UCSD-AML1 (cell line): ENCODE measurements around the gene METTL27.
"Not testable (repeated sequence)": the region's sequence is repeated elsewhere in the genome, so short reads cannot be mapped to it uniquely, and the experiment has no call there.

Experiments
- DNase-seq: peaks from one replicate; lab custom pipeline; 2025; ENCODE audit not compliant: unreplicated experiment; lab: John Stamatoyannopoulos, UW

The METTL27 gene

DNA sequence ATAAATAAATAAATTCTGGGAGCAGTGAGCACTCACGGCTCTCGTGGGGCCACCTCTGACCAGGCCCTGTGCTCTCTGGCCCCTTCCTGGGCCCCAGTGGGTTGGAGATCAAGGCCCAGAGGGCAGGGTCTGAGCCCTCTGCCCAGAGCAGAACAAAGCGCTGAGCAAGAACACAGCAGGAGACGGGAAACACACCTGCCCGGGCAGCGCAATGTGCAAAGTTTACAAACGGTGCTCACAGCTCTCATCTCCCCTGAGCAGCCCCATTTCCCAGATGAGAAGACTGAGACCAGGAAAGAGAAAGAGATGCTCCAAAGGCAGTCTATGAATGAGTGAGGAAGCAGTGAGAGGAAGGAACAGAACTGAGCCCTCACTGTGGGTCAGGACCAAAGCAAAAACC, 3.0 kb downstream of the METTL27 start:
- no peak for DNase-seq

DNA sequence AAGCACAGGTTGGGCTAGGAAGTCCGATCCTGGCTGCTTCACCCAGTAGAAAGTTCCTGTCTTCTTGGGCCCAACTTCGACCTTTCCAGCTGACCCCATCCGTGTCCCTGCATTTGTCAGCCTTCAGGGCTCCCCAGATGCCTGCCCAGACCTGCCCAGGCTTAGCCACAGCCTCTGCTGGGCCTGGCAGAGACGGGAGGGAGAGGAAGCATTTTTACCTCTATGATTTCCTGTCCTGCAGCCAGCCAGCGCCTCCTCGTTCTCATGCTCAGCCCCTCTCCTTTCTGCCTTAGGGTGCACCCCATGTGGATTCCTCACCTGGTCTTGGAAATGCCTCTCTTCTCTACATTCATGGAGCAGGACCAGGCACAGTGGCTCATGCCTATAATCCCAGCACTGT, 3.7 kb downstream of the METTL27 start:
- DNase-seq: peak; percentile 19

DNA sequence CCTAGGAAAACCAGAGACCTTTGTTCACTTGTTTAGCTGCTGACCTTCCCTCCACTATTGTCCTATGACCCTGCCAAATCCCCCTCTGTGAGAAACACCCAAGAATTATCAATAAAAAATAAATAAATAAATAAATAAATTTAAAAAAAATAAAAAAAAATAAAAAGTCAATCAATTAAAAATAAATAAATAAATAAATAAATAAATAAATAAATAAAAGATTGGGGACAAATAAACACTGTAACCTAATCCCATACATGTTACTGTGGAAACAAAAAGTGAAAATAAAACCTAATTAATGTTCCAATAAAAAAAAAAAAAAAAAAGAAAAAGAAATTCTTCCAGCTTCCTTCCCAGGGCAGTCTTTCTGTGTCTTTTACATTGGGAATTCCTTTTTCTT, 5.1 kb downstream of the METTL27 start:
- not testable (repeated sequence) for DNase-seq

DNA sequence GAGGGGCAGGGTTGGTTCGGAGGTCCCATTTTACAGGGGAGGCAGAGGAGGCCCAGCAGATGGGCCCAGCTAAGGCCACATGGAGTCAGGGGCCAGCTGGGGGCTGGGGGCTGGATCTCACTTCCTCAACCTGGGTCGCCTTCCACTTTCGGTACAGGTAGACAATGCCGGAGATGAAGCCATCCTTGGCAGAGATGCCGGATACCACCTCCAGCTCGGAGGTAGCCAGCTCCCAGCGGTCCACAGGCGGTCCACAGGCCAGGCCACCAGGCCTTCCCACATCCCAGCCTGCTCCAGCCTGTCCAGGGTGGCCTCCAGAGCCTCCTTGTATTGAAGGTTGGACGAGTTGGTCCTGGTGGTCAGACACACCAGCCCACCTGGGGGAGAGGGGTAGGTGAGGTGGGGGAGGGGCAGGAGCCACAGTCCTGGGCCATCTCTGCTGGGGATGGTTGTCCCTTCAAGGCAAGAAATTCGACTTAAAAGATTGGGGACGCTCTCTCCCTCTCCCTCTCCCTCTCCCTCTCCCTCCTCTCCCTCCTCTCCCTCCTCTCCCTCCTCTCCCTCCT, 7.6 kb downstream of the METTL27 start:
- no peak for DNase-seq

DNA sequence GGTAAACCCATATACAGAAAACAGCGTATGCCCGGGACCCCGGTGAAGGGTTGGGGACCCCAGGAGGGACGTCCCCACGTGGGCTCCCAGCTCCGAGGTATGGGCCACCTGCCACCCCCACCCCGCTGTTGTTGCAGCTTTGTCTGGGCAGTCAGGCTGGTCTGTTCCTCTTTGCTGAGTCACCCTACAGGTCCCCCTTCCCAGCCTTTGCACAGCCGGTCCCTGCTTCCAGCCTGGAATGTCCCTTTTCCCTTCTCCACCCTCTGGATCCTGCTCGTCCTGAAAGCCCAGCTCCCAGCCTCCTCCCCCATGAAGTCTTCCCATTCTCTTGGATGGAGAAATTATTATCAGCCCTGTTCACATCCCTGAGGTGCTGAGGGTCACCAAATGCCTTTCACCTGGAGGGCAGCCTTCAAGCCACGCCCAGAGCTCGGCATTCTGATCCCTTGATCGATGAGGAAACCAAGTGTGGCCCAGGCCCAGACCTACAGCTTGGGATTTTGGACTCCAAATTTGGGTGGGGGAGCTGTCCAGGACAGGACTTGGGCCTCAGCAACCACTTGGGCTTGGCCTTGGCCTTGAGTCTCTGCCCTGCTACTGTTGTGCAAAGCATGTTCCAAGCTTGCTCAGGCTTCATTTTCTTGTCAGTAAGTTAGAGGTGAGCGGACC, 8.9 kb downstream of the METTL27 start:
- no peak for DNase-seq

GRCh38 chr7:73832806-73833205, 9.5 kb downstream of the METTL27 start:
- no peak for DNase-seq

DNA sequence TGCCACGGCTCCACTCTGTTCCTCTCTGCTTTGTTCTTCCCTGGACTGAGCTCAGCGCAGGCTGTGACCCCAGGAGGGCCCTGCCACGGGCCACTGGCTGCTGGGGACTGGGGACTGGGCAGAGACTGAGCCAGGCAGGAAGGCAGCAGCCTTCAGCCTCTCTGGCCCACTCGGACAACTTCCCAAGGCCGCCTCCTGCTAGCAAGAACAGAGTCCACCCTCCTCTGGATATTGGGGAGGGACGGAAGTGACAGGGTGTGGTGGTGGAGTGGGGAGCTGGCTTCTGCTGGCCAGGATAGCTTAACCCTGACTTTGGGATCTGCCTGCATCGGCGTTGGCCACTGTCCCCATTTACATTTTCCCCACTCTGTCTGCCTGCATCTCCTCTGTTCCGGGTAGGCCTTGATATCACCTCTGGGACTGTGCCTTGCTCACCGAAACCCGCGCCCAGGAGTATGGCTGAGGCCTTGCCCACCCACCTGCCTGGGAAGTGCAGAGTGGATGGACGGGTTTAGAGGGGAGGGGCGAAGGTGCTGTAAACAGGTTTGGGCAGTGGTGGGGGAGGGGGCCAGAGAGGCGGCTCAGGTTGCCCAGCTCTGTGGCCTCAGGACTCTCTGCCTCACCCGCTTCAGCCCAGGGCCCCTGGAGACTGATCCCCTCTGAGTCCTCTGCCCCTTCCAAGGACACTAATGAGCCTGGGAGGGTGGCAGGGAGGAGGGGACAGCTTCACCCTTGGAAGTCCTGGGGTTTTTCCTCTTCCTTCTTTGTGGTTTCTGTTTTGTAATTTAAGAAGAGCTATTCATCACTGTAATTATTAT, 10.3 kb downstream of the METTL27 start:
- DNase-seq: no peak

DNA sequence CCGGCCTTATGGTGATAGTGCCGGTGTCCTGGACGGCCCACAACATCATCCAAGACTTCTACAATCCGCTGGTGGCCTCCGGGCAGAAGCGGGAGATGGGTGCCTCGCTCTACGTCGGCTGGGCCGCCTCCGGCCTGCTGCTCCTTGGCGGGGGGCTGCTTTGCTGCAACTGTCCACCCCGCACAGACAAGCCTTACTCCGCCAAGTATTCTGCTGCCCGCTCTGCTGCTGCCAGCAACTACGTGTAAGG, 10.8 kb downstream of the METTL27 start:
- DNase-seq: no peak

GRCh38 chr7:73830681-73831583, 11.4 kb downstream of the METTL27 start, which contains the start of gene CLDN4:
TSS of gene CLDN4 (plus strand) at chr7:73830996. CDS start at chr7:73831202, 206 bp downstream.
- no peak for DNase-seq

DNA sequence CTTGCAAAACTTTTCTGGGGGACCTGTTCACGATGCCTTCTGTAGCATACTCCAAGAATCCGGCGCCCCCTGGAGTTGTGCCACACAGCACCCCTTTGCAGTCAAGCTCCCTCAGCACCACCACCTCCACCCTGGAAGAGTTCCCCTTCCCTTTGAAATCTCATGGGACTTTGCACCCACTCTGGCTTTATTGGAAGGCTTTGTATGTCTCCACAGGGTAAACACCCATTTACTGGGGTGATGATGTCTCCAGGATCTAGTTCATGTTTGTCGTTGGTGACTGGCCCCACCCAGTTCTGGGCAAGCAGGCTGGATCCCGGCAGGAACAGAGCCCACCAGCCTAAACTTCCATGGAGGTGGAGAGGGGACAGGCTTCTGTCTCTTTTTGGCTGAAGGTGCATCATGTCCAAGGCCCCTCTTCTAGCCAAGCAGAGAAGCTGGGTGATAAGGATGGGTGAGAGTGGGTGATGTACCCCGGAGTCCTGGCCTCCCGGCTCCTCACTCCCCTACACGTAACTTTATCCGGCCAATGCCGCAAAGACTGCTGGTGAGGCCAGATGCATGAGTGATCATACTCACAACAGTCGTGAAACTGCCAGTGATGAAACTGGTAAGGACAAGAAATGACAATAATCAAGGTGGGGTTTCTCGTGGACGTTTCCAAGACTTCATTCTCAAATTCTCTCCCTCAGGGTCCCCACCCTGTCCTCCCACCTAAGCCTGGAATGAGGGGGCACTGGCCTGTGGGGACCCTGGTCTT, 12.2 kb downstream of the METTL27 start:
- DNase-seq: no peak

GRCh38 chr7:73829505-73829904, 12.8 kb downstream of the METTL27 start:
- DNase-seq: no peak

DNA sequence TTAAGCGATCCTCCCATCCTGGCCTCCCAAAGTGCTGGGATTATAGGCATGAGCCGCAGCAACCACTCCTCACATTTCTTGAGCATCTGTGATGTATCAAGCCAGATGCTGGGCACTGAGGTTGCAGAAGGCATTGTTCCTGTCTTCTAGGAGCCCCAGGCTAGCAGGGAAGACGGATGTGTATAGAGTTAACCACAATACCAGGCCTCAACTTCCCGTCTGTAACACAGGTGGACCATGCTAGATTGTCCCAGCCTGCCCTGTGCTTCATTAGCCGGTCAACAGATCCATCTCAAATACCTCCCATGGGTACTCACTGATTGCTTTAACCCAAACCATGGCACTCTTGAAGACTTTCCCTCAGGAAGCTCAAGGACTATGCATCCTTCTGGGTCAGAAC, 13.3 kb downstream of the METTL27 start:
- DNase-seq: no peak

DNA sequence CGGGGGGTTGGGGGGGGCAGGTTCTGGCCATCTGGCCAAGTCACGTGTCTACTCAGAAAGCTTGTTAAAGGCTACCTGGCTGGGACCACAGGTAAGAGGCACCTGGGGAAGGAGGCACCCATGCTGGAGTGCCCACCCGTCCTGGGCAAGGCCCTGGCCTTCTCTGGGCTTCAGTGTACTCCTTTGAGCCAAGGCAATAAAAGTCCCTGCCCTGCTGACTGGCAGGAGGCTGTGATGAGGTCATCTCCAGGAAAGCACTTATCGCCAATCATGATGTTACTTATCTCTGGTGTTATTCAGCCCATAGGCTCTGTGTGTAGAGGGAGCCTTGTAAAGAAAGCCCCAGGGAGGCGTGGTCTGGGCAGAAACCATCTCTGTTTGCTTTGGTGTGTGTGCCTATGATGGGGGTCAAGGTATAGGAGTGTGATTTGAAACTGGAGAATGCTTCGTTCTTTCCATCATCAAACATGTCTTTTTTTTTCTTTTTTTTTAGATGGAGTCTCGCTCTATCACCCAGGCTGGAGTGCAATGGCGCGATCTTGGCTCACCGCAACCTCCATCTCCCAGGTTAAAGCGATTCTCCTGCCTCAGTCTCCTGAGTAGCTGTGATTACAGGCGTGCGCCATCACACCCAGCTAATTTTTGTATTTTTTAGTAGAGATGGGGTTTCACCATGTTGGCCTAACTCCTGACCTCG, 14.1 kb downstream of the METTL27 start:
- no peak for DNase-seq

DNA sequence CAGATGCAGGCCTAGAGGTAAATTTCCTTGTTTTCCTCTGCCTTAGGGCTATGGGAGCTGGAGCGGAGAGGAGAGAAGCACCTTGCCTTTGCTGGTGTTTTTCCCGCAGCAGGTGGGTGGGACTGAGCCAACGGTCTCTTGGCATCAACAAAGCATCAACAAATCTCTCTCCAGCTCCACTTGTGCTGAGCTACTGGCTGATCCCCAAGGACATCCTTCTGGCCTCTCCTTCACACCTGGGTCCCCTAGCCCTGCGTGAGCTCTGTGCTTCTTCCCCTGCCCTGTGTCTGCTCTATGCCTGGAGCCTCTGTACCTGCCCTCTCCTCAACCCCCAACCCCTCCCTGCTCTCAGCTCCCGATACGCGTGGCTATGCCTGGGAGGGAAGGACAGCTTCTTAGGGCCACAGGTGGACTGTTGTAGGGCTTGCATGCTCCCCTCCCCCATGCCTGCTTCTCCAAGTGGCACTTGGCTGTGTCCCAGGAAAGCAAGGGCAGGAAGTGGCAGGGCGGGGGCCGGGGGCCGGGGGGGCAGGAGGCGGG, 14.7 kb downstream of the METTL27 start:
- DNase-seq: no peak

- DNase-seq: no peak
These were observed 17.3 kb downstream of the METTL27 start for GRCh38 chr7:73824986-73825385.

- no peak for DNase-seq
These were observed 18.3 kb downstream of the METTL27 start for GRCh38 chr7:73823873-73824592.

DNA sequence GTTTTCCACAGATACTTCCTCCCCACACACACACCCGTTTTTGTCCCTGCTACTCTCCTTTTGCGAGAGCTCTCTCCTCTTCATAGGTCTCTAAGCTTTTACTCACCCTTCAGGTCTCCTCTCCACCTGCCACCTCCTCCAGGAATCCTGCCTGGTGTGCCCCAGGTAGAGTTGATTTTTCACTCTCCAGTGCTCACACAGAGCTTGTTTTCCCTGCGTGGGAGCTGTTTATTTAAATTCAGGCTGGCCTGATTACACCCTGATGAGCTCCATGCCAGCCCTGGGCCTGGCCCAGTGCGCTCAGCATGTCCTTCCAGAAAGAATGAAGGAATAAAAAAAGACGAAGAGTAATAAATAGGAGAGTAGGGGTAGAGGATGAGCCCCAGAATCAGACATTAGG, 19.1 kb downstream of the METTL27 start:
- no peak for DNase-seq

GRCh38 chr7:73822319-73823173, 19.8 kb downstream of the METTL27 start:
- no peak for DNase-seq
